GM06990 (cell line): Measurements from ENCODE around the gene GOLGA8B.
A peak's percentile ranks its signal among the peaks of the same experiment; 100 is the strongest.

Experiments used
- DNase-seq: peaks from one replicate; pipeline ENCODE4 v3.0.0-alpha.2; 2011; ENCODE audit not compliant: insufficient read length; ENCODE audit errors: extremely low read depth
- H3K27me3 ChIP-seq: replicated peaks from 2 replicates; pipeline ENCODE4 v1.6.0; 2011; ENCODE audit warnings: low read length; ENCODE audit not compliant: control insufficient read depth, insufficient read depth
- H3K36me3 ChIP-seq: 2 replicates; pipeline ENCODE4 v1.5.1; 2011; ENCODE audit warnings: low read length; ENCODE audit not compliant: control insufficient read depth, insufficient read depth
- H3K4me3 ChIP-seq: replicated peaks from 2 replicates; pipeline ENCODE4 v1.5.1; 2011; ENCODE audit warnings: low read depth, mild to moderate bottlenecking, control low read depth, low read length
- TF ChIP-seq, protein P1 (sequence below): IDR thresholded peaks from 2 replicates; pipeline ENCODE4 v1.5.1; 2011; ENCODE audit warnings: low read length, control low read depth, mild to moderate bottlenecking, inconsistent platforms; ENCODE audit not compliant: insufficient read depth, poor library complexity, severe bottlenecking

The GOLGA8B gene

DNA sequence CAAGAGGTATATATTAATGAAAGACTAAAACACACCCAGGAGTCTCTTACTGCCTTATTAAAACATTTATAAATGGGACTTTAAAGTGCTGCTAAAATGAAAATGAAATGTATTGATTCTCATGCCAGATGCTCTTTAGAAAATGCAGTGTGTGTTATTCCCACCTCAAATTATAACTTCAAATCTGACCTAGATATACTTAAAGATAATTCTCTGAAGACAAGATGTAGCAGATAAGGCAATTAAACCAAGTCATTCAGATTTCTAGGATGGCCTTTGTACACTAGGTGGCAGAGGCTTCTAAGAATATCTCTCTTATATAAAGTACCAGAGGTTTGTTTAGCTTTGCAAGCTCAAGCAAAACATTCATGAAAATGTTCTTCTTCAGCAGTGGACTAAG lies 26.9 kb upstream of the GOLGA8B start:
- Histone ChIP-seq H3K27me3 (no peaks in the 10 kb centered on the region), H3K4me3 (no peak overlapping the region), H3K36me3 (no peaks in the 10 kb centered on the region)
- TF ChIP-seq, protein P1, sequence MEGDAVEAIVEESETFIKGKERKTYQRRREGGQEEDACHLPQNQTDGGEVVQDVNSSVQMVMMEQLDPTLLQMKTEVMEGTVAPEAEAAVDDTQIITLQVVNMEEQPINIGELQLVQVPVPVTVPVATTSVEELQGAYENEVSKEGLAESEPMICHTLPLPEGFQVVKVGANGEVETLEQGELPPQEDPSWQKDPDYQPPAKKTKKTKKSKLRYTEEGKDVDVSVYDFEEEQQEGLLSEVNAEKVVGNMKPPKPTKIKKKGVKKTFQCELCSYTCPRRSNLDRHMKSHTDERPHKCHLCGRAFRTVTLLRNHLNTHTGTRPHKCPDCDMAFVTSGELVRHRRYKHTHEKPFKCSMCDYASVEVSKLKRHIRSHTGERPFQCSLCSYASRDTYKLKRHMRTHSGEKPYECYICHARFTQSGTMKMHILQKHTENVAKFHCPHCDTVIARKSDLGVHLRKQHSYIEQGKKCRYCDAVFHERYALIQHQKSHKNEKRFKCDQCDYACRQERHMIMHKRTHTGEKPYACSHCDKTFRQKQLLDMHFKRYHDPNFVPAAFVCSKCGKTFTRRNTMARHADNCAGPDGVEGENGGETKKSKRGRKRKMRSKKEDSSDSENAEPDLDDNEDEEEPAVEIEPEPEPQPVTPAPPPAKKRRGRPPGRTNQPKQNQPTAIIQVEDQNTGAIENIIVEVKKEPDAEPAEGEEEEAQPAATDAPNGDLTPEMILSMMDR: peak; percentile 5
- DNase-seq: no peak

DNA sequence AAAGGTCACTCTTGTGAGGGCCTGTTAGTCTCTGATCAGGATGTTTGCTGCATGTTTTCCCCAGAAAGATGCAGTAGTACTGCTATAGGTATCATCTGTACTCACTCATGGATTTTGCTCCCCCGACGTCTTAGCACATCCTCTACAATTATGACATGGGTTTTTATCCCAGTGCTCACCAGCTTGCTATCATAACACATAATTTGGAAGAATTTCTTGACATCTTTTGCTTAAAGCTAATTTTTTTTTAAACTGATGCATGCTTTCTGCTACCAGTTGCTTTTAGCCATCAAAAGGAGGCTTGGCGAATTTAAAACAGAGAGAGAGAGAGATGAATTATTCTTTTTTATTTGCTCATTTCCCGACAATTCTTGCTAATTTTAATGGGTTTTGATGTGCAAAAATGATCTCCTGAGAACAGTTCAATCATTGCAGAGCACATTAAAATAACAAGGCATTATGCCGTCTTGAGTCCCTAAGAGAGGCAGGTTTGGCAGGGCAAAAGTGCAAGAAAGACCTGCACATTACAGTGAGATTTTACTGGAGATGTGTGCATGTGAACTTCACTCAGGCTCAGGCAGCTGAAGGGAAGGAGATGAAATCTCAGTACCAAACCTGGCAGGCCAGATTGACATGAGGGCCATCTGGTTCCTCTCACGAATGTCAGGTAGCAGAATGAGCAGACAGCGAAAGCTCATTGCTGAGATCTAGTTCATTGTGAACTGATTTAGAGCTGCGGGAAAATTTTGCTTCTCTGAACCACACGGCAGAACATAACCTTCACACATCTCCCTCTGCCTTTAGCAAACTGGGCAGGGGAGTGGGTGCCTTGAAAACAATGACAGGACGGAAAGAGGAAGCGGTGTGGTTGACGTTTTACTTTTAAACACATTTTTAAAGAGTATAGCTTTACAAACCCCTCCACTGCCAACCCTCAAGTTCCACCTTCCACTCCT lies 25.9 kb upstream of the GOLGA8B start:
- Histone ChIP-seq H3K27me3 (no peaks in the 10 kb centered on the region), H3K4me3 (no peak overlapping the region), H3K36me3 (no peaks in the 10 kb centered on the region)
- DNase-seq: no peak
- TF ChIP-seq, protein P1: no peak

DNA sequence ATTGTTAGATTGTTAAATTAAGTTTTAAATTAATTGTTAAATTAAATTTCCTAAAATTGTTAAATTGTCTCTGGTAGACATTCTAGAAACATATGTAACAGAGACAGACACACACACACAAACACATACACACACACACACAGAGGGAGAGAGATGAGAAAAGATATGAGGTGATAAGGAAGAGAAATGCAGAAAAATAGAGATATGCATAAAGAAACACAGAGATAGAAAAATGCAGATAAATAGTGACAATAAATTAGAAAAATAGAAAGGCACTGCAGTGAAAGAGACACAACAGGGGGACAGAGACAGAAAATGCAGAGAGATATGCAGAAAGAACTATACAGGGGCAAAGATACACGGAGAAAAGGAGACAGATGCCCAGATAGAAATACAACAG lies 25.1 kb upstream of the GOLGA8B start:
- TF ChIP-seq, protein P1: no peak
- no peaks in the 10 kb centered on the region for H3K27me3 ChIP-seq

GRCh38 chr15:34607832-34608231 lies 24.4 kb upstream of the GOLGA8B start:
- no peak overlapping the region for H3K4me3 ChIP-seq
- H3K27me3 ChIP-seq: no peaks in the 10 kb centered on the region
- DNase-seq: no peak
- H3K36me3 ChIP-seq: no peaks in the 10 kb centered on the region
- TF ChIP-seq, protein P1: no peak

More for the DNA sequence above, 25.1 kb upstream of the GOLGA8B start:
- no peak for DNase-seq
- no peaks in the 10 kb centered on the region for H3K36me3 ChIP-seq
- H3K4me3 ChIP-seq: no peak overlapping the region

- DNase-seq: no peak
- TF ChIP-seq, protein P1: no peak
- Histone ChIP-seq H3K36me3 (no peaks in the 10 kb centered on the region), H3K4me3 (no peak overlapping the region), H3K27me3 (no peaks in the 10 kb centered on the region)
Observed at GRCh38 chr15:34606545-34606944, 23.1 kb upstream of the GOLGA8B start.
